ENCODE measurements around the gene NOVA2.

DNA sequence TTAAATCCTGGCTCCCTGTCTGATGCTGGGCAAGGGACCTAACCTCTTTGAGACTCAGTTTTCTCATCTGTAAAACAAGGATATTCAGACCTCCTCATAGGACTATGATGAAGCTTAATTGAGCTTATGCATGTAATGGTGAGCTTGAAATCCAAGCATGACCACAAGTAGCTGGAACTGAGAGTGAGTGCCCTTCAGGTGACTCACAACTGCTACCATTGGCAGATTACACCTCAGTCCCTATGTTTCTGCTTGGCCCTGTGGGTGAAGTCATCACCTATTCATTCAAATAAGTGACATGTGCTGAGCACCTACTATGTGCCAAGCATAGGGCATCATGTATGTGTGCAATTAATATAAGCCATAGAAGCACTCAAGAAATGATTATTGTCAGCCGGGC lies 25.7 kb downstream of the NOVA2 start:
- TF ChIP-seq CTCF (IDR thresholded peaks at IDR 0.05; ENCODE audit: insufficient read depth, low read depth, low read length) = no peak
- no peak for TF ChIP-seq EZH2 (IDR thresholded peaks at IDR 0.05; ENCODE audit: insufficient read depth, low read length)

Measured in astrocyte (in vitro differentiated cells and primary cell).